ENCODE results near the gene PDHX.
"Not testable (repeated sequence)": the region's sequence is repeated elsewhere in the genome, so short reads cannot be mapped to it uniquely, and the experiment has no call there.

PDHX gene

DNA sequence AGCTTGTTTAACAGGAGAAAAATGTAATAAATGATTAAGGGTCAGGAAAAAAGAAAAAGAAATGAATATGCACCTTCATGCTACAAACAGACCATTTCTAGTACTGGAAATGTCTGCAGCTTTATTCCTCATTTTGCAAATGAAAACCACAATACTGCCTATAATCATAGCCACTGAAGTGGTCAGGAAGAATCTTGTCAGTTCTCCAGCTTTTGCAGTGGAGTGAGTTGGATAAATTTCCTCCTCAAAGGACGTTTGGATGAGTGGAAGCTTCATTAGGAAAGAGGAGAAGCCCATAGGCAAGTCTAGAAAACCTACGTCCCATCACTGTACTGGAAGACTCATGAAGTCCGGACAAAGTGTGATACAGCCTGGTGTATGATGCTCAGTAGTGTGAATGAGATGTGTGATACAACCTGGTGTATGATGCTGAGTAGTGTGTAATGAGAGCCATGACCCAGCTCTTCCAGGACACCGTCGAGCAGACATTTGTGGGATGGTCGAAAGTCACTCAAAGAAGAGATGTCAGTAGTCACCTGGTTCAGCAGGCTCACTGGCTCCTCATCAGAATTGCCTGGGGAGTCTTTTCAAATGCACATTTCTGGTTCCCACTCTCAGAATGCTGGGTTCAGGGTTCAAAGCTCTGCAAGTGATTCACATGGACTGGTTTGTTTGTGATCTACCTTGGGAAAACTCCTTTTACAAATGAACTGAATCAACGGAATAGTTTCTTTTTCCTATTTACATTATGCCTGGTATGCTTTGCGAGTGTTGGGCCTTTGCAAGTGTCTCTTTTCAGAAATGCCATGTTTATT is 101.3 kb downstream of the PDHX start:
- DNase-seq (ENCODE audit: low read depth) = no peak

DNA sequence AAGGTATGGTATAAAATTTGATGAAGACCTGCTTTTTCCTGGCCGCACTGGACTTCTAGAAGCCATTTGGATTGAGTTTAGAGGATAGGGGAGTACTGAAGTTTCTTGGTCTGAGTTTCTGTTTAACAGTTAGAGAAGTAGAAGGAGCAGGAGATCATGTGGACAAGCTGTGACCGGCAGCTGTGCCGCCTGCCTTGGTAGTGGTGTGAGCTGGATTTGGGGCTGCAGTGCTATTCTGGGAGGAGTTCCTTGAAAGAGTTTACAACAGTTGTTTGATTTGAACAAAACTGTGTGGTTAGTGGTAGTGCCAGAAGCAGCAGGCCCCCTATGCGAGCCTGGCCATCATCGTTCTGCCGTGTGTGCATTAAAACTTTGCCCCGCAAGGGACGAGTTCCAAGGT is 105.2 kb downstream of the PDHX start:
- no peak for DNase-seq (ENCODE audit: low read depth)

DNA sequence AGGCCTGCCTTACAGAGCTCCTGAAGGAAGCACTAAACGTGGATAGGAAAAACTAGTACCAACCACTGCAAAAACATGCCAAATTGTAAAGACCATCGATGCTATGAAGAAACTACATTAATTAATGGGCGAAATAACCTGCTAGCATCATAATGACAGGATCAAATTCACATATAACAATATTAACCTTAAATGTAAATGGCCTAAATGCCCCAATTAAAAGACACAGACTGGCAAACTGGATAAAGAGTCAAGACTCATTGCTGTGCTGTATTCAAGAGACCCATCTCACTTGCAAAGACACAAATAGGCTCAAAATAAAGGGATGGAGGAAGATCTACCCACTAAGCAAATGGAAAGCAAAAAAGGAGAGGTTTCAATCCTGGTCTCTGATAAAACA is 107.5 kb downstream of the PDHX start:
- DNase-seq (ENCODE audit: low read depth) = not testable (repeated sequence)

DNA sequence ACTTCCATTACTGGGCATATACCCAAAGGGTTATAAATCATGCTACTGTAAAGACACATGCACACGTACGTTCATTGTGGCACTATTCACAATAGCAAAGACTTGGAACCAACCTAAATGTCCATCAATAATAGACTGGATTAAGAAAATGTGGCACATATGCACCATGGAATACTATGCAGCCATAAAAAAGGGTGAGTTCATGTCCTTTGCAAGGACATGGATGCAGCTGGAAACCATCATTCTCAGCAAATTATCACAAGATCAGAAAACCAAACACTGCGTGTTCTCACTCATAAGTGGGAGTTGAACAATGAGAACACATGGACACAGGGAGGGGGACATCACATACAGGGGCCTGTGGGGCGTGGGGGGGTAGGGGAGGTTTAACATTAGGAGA is 111.6 kb downstream of the PDHX start:
- not testable (repeated sequence) for DNase-seq (ENCODE audit: low read depth)

DNA sequence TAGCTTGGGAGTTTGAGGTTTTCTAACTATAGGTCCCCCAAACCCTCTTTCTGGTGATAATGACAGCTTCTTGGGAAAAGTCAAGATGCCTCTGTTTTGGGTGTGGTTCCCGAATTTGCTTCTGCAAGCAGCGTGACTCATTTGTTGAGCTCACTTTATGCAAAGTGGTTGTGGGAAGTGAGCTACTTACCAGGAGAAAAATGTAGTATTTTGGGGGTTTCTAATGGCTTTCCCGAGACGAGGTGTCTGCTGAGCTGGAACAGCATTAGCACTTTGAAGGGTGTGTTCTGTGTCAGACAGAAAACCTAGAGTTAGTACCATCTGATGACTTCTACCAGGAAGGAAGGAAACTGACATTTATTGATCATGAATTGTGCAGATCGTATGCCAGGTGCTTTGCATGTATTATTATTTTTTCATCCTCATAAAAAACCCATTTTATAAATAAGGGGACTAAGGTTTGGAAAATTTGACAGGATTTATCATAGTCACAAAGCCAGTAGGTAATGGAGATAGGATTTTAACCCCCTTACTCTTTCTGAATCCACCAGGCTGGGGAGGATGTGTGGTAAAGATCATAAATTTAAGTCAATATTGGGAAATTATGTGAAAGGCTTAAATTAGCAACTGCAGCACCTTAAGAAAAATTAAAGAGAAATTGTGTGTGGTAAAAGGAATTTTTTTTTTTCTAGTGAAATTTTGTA is 113.7 kb downstream of the PDHX start:
- DNase-seq (ENCODE audit: low read depth) = no peak

DNA sequence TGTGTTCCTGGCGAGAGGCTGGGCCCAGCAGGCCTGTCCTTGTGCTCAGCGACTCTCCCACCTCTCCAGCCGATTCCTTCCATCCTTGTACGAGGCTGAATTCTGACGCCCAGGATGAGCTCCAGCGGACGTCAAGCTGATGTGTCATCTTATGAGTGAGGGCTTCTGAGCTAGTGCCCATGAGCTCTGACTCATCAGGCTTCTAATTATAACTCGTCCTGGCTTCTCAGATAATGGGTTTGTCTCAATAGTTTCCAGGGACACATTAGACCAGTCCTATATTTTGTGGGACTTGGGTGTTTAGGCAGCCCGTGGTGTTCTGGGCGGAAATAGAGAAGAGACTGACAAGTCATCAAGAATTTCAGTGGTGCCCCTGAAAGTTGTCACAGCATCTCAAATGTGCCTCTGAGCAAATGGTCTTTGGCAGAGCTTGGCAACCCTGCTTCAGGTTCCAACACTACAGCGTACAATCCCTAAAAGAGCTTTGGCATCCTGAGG is 114.3 kb downstream of the PDHX start:
- no peak for DNase-seq (ENCODE audit: low read depth)

DNA sequence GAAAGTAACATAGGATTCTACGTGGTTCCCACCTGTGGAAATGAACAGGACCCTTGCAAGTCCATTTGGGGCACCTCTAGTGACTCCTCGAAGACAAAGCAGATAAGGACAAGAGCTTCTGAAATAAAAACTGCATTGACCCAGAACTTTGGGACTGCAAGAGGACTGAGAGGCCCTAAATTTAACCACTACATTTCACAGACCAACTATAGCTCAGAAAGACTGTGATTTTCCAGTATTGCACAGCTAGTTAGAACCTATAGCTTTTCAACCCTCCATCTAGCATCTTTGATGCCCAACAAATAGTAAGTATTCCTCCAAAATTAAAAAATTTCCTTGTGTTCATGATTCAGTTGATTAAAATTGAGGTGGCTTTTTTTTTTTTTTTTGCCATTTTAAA is 114.9 kb downstream of the PDHX start:
- DNase-seq (ENCODE audit: low read depth) = no peak

DNA sequence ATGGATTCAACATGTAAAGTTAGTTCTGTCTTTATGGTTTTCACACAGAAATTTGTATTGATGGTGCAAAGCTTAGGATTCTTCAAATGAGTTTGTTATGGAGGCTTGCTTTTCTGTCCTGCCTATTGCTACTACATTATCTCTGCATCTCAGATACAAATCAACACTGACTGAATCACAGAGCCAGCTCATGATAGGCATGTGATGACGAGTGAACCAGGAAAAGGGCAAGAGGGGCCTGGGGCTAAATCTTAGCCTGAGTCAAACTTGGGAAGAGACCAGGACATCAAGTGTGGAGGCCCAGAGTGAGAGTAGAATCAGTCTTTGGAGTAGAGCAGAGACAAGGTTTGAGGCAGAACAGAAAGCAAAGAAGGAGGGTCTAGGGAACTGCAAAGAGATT is 115.4 kb downstream of the PDHX start:
- no peak for DNase-seq (ENCODE audit: low read depth)

DNA sequence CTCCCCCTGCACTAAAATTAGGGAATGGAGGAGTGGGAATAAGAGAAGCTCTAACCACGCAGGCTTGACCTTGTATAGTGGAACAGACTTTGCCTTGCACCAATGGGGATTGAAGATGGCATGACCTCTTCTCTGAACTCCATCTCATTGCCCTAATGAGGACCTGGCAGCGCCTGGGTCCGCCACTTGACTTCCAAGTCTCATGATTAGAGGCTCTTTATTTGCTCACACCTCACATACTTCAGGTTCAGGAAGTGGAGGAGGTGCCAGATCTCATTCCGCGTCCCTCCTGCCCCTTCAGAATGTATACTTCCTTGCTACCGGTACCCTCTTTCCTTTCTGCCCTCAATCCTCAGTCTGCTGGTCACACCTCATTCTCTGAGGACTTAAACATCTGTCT is 116.6 kb downstream of the PDHX start:
- no peak for DNase-seq (ENCODE audit: low read depth)

DNA sequence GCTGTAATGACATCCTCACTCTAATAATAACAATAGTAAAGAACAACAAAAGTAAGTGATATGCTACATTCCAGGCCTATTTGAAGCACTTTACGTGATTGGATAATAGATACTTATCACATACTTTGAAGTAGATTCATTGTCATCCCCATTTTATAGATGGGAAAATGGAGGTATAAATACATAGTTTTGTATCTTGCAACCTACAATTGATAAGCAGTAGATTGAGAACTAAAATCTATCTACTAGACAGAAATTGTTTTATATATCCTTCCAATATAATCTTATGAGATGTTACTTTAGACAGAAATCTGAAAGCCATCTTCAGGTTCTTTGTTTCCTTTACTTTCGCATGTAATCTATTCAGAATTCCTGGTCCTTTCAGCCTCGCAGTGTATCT is 118.0 kb downstream of the PDHX start:
- DNase-seq (ENCODE audit: low read depth) = no peak

DNA sequence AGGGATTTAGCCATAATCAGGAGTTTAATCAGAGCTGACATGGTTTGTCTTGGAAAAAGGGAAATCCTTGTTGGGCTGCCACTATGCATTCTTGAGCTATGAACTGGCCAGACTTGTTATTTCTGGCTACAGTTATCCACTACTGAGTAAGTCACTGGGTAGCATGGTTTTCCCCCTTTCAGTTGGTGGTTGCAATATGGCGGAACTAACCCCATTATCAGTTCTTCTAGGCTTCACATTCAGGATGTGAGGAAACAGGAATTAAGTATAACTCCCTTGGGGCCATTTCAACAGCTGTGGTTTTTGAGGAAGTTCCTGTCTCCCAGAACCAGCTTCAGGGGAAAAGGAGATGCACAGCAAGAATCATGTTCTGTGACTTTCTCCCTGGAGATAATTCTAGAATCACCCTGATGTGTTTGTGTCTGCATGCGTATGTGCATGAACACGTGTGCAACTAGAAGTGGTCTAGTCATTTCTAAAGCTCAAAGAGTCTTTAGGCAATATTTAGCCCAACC is 119.5 kb downstream of the PDHX start:
- no peak for DNase-seq (ENCODE audit: low read depth)

DNA sequence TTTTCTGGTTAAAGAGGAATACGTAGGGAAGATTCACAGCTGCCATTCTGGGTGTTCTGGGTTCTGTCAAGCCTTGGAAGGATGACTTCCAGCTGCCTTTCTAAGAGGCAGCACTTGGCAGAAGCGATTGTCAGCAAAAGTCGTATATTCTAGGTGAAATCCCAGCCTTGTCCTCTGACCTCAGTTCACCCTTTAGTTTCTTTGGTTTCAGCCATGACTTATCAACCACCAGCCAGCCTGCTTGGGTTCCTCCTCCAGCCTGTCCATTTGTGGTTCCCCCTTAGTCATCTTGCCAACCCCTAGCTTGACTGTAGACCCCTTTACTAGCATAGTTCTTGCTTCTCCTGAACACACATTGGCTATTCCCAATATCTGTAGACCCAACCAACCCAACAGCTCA is 120.2 kb downstream of the PDHX start:
- no peak for DNase-seq (ENCODE audit: low read depth)

DNA sequence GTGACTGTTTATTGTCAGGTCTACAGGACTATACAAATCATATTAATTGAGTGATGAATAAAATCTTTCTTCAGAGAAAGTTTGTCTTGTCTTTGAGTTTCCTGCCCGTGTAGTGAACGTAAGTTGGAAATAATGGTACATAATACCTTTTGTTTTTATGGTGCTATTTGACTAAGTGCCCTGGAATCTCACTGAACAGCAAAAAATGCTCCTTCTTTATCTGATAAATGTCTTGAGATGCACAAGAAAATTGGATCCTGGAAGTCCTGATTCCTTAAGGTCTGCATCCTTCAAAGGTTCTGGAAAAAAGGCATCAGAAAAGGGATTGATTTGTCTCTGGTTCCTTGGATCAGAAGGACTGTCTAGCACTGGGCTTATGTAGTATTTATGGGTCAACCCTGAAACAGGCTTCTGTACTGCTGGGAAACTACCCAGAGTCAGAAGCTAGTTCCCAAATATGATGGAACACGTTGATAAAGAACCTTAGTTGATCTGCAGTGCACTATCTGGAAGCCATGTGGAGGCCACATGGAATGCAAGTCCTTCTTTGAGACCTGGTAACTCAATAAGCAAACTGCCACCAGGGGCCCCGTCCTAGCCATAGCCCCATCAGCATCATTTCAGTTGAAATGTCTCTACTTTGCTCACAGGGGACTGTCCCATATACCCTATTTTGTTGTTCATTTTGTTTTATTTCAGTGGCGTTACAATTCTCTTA is 122.0 kb downstream of the PDHX start:
- no peak for DNase-seq (ENCODE audit: low read depth)

DNA sequence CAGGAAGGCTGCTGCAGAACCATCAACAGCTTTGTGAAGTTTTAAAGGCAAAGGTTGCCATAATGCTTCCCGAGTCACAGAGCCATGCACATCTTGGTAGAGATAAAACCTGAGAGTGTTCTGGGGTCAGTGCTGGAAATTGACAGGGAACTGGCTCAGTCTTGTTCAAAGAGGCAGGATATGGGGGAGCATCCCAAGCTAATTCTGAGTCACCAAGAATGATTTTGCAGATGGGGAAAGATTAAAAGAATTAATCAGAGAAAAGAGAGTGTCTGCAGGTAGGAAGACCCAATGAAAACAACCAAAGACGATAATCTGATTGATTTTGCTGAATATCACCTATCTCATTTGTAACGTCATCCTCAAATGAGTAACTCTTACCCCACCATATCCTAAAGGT is 122.7 kb downstream of the PDHX start:
- DNase-seq (ENCODE audit: low read depth) = no peak

DNA sequence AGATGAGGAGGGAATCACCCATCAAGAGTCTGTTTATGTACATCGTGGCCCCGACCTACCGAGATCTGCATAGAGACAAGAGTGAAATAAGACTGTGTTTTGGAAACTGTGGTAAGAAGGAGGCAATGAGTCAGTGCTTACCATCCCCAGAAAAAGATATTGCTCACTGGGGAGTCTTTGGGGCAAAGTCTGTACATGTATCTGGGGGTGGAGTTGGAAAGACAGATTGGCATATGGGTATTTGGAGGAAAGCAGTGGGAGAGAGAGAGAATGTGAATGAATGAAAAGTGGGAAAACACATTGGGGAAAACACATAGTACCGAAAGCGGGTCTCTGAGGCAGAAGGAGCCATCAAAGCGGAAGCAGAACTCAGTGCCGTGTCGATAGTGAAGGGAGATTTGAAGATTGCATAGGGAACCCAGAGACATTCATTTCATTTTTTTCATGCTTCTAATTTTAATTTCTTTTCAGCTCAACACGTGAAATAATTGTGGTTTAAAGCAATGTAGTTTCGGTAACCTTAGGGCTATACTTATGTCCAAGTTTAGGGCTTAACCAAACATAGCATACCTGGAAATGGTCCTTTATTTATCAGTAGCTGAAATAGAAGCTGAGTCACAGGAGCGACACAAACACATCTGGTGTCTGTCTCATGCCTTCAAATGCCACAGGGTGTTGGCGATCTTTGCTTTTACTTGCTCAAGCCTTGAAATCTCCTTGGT is 124.0 kb downstream of the PDHX start:
- DNase-seq (ENCODE audit: low read depth) = peak; percentile 29

DNA sequence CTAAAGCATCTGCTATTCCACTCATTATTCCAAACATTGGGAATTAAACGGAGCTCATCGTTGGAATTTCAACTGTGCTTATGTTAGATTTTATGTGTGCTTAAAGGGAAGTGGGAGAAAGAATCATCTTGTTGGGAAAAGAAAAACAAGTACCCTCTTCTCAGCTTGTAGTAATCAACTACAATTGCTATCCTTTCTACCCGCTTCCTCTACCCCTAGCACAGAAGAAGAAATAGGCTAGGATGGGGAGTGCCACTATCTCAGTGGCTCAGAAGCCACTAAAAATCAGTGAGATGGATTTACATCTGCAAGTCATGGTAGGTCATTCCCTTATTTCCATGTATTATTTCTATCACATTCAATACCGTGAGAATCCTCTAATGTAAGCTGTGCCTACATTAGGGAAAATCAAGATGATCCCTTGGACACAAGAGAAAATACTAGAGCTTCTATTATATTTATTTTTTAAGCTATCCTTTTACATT is 124.7 kb downstream of the PDHX start:
- no peak for DNase-seq (ENCODE audit: low read depth)

DNA sequence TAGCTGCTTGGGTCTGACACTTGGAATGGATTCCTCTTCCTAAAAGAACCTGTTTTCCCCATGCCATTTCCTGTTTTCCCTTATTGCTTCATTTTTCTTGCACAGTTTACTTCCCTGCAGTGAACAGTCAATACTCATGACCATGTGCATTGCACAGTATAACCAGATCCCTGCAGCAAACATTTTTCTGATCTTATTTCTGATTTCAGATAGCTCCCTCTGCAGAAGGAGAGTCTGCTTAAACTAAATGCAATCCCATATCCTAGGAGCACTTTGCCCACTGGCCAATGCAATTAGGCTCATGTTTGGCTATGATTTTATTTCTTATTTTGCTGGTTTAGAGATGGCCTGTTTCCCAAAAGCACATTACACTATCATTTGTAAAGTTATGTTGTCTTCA is 125.8 kb downstream of the PDHX start:
- no peak for DNase-seq (ENCODE audit: low read depth)

DNA sequence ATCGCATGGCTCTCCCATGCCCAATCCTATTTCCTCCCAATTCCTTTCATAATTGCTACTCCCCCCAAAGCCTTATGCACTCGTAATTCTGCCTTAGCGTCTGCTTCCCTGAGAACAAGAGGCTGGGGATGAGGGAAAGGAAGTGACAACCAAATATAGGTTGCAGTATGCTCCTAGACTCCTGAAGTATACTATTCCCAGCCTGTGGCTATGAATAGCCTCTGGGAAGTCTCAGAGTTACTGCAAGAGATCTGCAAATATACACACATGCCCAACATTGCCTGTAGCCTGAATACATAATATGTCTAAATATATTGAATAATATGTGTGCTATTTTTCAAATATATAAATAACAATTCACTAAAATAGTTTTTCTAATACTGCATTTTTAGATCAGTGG is 126.5 kb downstream of the PDHX start:
- DNase-seq (ENCODE audit: low read depth) = no peak

DNA sequence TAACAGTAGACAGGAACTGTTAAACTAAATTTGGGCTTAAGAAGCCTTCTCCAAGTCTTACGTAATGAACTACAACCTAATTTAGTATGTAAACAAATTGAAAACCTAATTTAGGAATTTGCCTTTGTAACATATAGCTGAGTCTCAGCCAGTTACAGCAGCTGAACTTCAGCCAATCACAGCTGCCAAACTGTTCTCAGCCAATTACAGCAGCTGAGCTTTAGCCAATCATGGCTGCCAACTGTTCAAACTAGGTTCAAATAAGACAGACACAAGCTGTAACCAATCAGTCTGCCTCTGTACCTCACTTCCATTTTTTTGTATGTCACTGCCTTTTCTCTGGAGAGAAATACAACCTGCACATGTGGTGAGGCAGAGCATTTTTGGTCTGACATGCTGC is 127.5 kb downstream of the PDHX start:
- DNase-seq (ENCODE audit: low read depth) = no peak

DNA sequence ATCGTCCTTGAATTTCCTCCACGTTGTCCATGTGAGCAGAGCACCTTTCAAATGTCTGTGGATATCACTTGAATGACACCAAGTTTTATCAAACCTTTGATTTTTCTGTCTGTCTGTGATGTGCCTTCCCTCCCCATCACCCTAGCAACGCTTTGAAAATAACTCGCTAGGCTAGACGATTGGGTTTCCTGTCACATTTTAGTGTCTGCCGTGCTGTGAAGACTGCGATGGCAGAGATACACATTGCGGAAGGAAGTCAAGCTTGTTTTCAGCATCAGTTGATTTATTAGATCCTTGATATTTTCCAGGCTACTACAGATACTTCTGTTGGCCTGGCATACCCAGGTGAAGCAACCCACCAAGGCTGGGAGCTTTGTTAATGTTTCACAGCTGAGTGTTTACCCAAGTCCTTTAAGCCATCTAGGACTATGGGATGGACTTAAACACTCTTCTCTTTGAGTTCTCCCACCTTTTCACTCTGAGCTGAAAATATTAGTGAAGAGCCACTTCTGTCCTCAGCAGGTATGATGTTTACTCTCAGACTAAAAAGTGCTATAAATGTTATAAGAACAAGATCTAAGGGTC is 128.9 kb downstream of the PDHX start:
- peak; percentile 24 for DNase-seq (ENCODE audit: low read depth)

Measured in activated T-cell treated with anti-CD3 and anti-CD28 coated beads for 48 hours (primary cell).